Suprapubic skin (tissue), 4 donors: ENCODE results near the gene PARVA. TPM values are rescaled to one million over a fixed set of nuclear protein-coding genes. Genes with fewer than 3 reads are reported as not detected.
A peak's percentile ranks its signal among the peaks of the same experiment; 100 is the strongest.

ENCODE experiments used
- DNase-seq, 2 donors: peaks; one replicate each; pipeline ENCODE4 v3.0.0-alpha.2; 2019; ENCODE audit warnings: low spot score in 2 of 2
- H3K27ac ChIP-seq: fragments of 200-600 bp; sonication (generic); one replicate; pipeline ENCODE4 v1.5.1; 2019
- H3K27me3 ChIP-seq: fragments of 200-600 bp; sonication (generic); one replicate; pipeline ENCODE4 v1.5.1; 2019
- H3K36me3 ChIP-seq: fragments of 200-600 bp; sonication (generic); one replicate; pipeline ENCODE4 v1.5.1; 2019
- H3K4me1 ChIP-seq: fragments of 200-600 bp; sonication (generic); one replicate; pipeline ENCODE4 v1.5.1; 2019
- H3K4me3 ChIP-seq: fragments of 200-600 bp; sonication (generic); one replicate; pipeline ENCODE4 v1.5.1; 2019; ENCODE audit warnings: mild to moderate bottlenecking
- H3K9me3 ChIP-seq: fragments of 200-600 bp; sonication (generic); one replicate; pipeline ENCODE4 v1.5.1; 2019
- EP300 ChIP-seq: sonication (generic); formaldehyde crosslinking; IDR thresholded peaks from one replicate; pipeline ENCODE4 v1.6.1; 2017; ENCODE audit warnings: antibody characterized with exemption
- POLR2A ChIP-seq, 2 donors: fragments of 450-650 bp; IDR thresholded peaks; one replicate each; pipeline ENCODE4 v1.6.1; 2017; ENCODE audit warnings: antibody characterized with exemption in 2 of 2, mild to moderate bottlenecking in 2 of 2, moderate library complexity in 2 of 2
- POLR2AphosphoS5 ChIP-seq, 3 donors: sonication (generic); formaldehyde crosslinking; IDR thresholded peaks; one replicate each; pipeline ENCODE4 v1.6.1; 2017; ENCODE audit warnings: antibody characterized with exemption in 3 of 3
- WGBS: methylation state at CpG from one replicate; pipeline ENCODE4 v1.1.5; 2018; 5-methylcytosine and 5-hydroxymethylcytosine counted together
- total RNA-seq, 4 donors: library from RNA; depleted of rRNA; stranded (reverse); fragments of >200 nt; gene quantifications; one replicate each; pipeline ENCODE4 v1.1.0, GENCODE V29; 2016
- TF ChIP-seq, protein P1 (sequence below), 2 donors: fragments of 200-600 bp in 1 of 2; fragments of 450-650 bp in 1 of 2; sonication (generic) in 1 of 2; IDR thresholded peaks; one replicate each; pipeline ENCODE4 v1.5.1; 2016 to 2019; ENCODE audit warnings: antibody characterized with exemption in 2 of 2, mild to moderate bottlenecking in 1 of 2, moderate library complexity in 1 of 2

The PARVA gene
- total RNA-seq, 4 donors from 2014 or later = 16.7 to 26.2 (median 21.4) TPM

DNA sequence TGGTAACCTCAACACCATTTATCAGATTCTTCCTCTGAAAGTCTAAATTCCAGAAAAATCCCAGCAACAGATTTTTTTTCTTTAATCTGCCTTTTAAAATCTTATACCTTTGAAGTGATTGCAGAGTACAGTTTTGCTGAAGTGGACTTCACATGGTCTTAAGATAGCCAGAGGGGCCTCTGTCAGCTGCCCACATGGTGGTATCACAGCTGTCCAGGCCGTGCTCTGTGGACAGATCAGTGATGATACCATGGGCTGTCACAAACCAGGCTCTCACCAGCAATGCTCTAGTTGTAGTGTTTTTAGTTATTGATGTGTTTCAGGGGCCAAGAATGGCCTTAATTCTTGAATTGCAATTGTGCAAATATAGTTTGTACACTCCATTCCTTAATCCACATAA, 44.0 kb downstream of the PARVA start:
- DNase-seq = no peak
- H3K27me3 ChIP-seq = no peaks in the 10 kb centered on the region
- WGBS = 93% methylated on average over 1 of the region's 1 CpG
- TF ChIP-seq, protein P1, sequence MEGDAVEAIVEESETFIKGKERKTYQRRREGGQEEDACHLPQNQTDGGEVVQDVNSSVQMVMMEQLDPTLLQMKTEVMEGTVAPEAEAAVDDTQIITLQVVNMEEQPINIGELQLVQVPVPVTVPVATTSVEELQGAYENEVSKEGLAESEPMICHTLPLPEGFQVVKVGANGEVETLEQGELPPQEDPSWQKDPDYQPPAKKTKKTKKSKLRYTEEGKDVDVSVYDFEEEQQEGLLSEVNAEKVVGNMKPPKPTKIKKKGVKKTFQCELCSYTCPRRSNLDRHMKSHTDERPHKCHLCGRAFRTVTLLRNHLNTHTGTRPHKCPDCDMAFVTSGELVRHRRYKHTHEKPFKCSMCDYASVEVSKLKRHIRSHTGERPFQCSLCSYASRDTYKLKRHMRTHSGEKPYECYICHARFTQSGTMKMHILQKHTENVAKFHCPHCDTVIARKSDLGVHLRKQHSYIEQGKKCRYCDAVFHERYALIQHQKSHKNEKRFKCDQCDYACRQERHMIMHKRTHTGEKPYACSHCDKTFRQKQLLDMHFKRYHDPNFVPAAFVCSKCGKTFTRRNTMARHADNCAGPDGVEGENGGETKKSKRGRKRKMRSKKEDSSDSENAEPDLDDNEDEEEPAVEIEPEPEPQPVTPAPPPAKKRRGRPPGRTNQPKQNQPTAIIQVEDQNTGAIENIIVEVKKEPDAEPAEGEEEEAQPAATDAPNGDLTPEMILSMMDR (IDR thresholded peaks at IDR 0.05) = no peak
- TF ChIP-seq POLR2A (IDR thresholded peaks at IDR 0.05) (no peak), EP300 (no peak), POLR2AphosphoS5 (IDR thresholded peaks at IDR 0.05) (no peak)
- H3K9me3 ChIP-seq = no peaks in the 10 kb centered on the region
- H3K27ac ChIP-seq = no peak overlapping the region
- no peak overlapping the region for H3K4me3 ChIP-seq
- H3K36me3 ChIP-seq = no peaks in the 10 kb centered on the region
- H3K4me1 ChIP-seq = peaks cover 11% of the 10 kb centered on the region

DNA sequence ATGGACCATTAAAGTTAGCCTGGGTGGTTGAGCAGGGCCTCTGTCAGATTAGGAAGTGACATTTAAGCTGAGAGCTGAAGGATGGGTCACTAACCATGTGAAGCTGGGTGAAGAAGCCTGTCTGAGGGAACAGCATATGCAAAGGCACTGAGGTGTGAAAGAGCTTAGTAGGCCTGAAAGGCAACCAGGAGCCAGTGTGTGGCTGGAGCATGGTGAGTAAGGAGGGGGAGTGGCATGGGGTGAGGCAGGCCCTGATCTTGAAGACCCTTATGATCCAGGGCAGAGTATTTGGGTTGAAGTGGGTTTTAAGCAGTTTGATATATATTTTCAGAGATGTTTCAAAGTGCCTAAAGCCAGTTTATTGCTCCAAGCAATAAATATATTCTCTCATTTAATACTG, 48.8 kb downstream of the PARVA start:
- TF ChIP-seq EP300 = no peak
- TF ChIP-seq POLR2A (IDR thresholded peaks at IDR 0.05) = no peak
- TF ChIP-seq, protein P1 (IDR thresholded peaks at IDR 0.05) = no peak
- no peak for TF ChIP-seq POLR2AphosphoS5 (IDR thresholded peaks at IDR 0.05)
- H3K4me3 ChIP-seq = no peak overlapping the region
- H3K27me3 ChIP-seq = no peaks in the 10 kb centered on the region
- no peak overlapping the region for H3K27ac ChIP-seq
- H3K4me1 ChIP-seq = peaks cover 15% of the 10 kb centered on the region
- no peaks in the 10 kb centered on the region for H3K36me3 ChIP-seq
- DNase-seq = no peak
- no peaks in the 10 kb centered on the region for H3K9me3 ChIP-seq

DNA sequence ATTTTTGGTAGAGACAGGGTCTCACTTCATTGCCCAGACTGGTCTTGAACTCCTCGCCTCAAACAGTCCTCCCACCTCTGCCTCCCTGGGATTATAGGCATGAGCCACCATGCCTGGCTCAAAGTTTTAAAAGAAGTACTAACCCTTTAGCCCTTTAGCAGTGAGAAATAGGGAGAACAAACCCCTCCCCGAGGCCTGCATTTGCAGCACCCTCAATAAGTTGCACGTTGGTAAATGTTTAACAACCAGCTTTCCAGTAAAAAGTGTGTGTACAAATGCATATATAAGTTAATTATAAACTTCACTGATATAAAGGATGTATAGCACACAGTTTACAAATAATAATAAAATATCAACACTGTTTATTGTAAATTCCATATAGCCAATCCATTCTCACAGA, 51.8 kb downstream of the PARVA start:
- WGBS = 86% methylated on average over 3 of the region's 3 CpGs
- Histone ChIP-seq H3K9me3 (no peaks in the 10 kb centered on the region), H3K27me3 (no peaks in the 10 kb centered on the region), H3K27ac (no peak overlapping the region), H3K36me3 (no peaks in the 10 kb centered on the region), H3K4me1 (peaks cover 39% of the 10 kb centered on the region), H3K4me3 (no peak overlapping the region)
- no peak for DNase-seq
- TF ChIP-seq POLR2AphosphoS5 (IDR thresholded peaks at IDR 0.05) = no peak
- TF ChIP-seq POLR2A (IDR thresholded peaks at IDR 0.05) = no peak
- TF ChIP-seq EP300 = no peak
- TF ChIP-seq, protein P1 (IDR thresholded peaks at IDR 0.05) = no peak

GRCh38 chr11:12430351-12430750, 53.0 kb downstream of the PARVA start:
- Histone ChIP-seq H3K36me3 (no peaks in the 10 kb centered on the region), H3K4me1 (peaks cover 45% of the 10 kb centered on the region), H3K27me3 (no peaks in the 10 kb centered on the region), H3K27ac (peak overlapping the region; percentile 82), H3K9me3 (no peaks in the 10 kb centered on the region), H3K4me3 (no peak overlapping the region)
- no peak for TF ChIP-seq EP300
- TF ChIP-seq POLR2AphosphoS5 (IDR thresholded peaks at IDR 0.05) = no peak
- no peak for TF ChIP-seq POLR2A (IDR thresholded peaks at IDR 0.05)
- TF ChIP-seq, protein P1 (IDR thresholded peaks at IDR 0.05) = no peak
- WGBS = 66% methylated on average over 3 of the region's 3 CpGs
- DNase-seq = no peak

DNA sequence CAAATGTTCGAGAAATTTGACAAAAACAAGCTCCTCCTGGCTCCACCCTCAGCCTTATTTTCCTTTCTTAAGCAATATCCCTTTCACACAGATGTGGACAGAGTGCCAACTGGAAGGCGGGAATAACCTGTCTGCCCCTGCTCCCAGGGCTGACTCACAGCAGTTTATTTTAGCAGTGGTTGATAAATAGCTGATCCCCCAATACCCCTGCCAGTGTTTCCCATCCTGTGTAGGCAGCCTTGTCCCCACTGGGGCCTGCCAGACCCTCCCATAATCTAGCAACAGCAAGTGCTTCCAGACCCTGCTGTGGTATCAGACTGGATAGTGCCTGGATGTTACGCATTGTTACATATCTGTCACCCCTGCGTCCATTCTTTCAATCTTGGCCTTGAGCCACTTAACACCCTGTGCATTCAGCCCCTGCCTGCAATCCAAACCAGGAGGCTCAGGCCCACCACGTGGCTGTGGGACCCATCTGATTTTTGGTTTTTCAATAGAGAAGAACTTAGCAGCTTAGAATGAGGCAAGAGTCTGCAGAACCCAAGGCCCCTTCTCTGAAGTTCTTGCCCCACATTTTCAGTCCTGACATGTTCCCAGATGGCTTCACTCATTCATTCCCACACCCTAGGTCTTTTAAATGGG, 53.7 kb downstream of the PARVA start:
- WGBS = 26% methylated on average over 5 of the region's 5 CpGs
- H3K9me3 ChIP-seq = no peaks in the 10 kb centered on the region
- DNase-seq = peak in 1 of 2 donors; percentile 78
- H3K4me3 ChIP-seq = no peak overlapping the region
- peak in 2 of 3 donors; percentile 26 to 42 for TF ChIP-seq POLR2AphosphoS5 (IDR thresholded peaks at IDR 0.05)
- no peak for TF ChIP-seq POLR2A (IDR thresholded peaks at IDR 0.05)
- no peaks in the 10 kb centered on the region for H3K36me3 ChIP-seq
- H3K4me1 ChIP-seq = peaks cover 45% of the 10 kb centered on the region
- peak overlapping the region; percentile 82 for H3K27ac ChIP-seq
- H3K27me3 ChIP-seq = no peaks in the 10 kb centered on the region

- Histone ChIP-seq H3K27me3 (no peaks in the 10 kb centered on the region), H3K4me1 (peaks cover 45% of the 10 kb centered on the region), H3K27ac (no peak overlapping the region), H3K9me3 (no peaks in the 10 kb centered on the region), H3K4me3 (no peak overlapping the region), H3K36me3 (no peaks in the 10 kb centered on the region)
- WGBS = 83% methylated on average over 6 of the region's 6 CpGs
- no peak for DNase-seq
- TF ChIP-seq, protein P1 (IDR thresholded peaks at IDR 0.05) = no peak
- no peak for TF ChIP-seq POLR2A (IDR thresholded peaks at IDR 0.05)
- no peak for TF ChIP-seq EP300
- no peak for TF ChIP-seq POLR2AphosphoS5 (IDR thresholded peaks at IDR 0.05)
Observed at GRCh38 chr11:12432507-12432906, 55.1 kb downstream of the PARVA start.
